Pulmonary artery endothelial cell (primary cell): ENCODE data around the gene SCYL1. TPM values are rescaled to one million over a fixed set of nuclear protein-coding genes. Genes with fewer than 3 reads are reported as not detected.
"Not testable (repeated sequence)": the region's sequence is repeated elsewhere in the genome, so short reads cannot be mapped to it uniquely, and the experiment has no call there.

Experiments
- DNase-seq: peaks from one replicate; pipeline ENCODE4 v3.0.0-alpha.2; 2011; ENCODE audit warnings: low read depth, low spot score
- total RNA-seq: library from RNA; depleted of rRNA; stranded (reverse); fragments of >200 nt; gene quantifications from 2 replicates; pipeline ENCODE4 v1.2.3, GENCODE V29; 2014

Gene SCYL1
- total RNA-seq, 1 donor from 2014 or later, result 60.9 TPM

- DNase-seq, result no peak
These were observed 19.2 kb upstream of the SCYL1 start for GRCh38 chr11:65505466-65506289.

DNA sequence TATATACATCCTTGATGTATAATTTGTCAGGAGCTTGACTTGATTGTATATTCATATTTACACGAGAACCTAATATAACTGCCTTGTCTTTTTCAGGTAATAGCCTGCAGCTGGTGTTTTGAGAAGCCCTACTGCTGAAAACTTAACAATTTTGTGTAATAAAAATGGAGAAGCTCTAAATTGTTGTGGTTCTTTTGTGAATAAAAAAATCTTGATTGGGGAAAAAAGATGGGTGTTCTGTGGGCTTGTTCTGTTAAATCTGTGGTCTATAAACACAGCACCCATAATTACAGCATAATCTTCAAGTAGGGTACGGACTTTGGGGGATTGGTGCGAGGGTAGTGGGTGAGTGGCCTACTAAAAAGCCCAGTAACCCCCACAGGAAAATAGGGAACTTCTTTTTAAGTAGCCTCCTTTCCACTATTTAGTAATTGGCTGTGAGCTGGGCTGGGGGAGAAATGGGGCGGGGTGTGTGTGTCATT, 18.6 kb upstream of the SCYL1 start:
- no peak for DNase-seq

DNA sequence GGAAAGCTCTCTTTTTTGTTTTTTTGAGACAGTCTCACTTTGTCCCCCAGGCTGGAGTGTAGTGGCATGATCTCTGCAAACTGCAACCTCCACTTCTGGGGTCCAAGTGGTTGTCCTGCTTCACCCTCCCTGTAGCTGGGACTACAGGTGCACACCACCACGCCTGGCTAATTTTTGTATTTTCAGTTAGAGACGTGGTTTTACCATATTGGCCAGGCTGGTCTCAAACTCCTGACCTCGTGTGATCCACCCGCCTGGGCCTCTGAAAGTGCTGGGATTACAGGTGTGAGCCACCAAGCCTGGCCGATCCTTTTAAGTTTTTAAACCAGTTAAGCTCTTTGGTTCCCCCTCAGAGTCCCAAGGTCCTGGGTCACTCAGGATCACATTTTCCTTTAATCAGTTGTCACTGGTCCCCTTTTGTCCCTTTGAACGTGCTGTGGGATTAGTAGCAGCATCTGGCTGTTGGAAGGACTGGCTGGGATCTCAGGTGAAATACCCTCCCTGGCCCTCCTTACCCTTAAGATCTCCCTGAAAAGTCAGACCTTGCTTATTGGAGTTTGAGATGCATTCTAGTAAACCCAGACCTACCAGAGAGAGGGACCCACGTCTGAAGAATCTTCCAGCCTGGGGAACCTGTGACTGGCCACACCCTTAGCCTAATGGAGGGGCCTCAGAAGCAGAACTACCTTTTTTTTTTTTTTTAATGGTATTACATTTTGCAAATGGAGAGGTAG, 17.9 kb upstream of the SCYL1 start:
- peak; percentile 50 for DNase-seq

GRCh38 chr11:65512311-65512710, 12.6 kb upstream of the SCYL1 start:
- not testable (repeated sequence) for DNase-seq

- DNase-seq, result no peak
These were observed 8.5 kb upstream of the SCYL1 start for GRCh38 chr11:65516135-65516968.

GRCh38 chr11:65518941-65519549, 5.8 kb upstream of the SCYL1 start:
- DNase-seq, result not testable (repeated sequence)

DNA sequence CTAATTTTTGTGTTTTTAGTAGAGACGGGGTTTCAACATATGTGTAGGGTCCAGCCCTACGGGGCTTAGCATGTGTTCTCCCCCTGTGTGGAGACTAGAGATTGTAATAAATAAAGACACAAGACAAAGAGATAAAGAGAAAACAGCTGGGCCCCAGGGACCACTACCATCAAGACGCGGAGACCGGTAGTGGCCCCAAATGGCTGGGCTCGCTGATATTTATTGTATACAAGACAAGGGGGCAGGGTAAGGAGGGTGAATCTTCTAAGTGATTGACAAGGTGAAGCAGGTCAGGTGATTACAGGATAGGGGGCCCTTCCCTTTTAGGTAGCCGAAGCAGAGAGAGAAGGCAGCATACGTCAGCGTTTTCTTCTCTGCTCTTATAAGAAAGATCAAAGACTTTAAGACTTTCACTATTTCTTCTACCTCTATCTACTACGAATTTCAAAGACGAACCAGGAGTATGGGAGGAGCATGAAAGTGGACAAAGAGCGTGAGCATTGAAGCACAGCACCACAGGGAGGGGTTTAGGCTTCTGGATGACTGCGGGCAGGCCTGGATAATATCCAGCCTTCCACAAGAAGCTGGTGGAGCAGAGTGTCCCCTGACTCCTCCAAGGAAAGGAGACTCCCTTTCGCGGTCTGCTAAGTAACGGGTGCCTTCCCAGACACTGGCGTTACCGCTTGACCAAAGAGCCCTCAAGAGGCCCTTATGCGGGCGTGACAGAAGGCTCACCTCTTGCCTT, 2.9 kb upstream of the SCYL1 start:
- not testable (repeated sequence) for DNase-seq

GRCh38 chr11:65522718-65523630, 1.9 kb upstream of the SCYL1 start:
- DNase-seq, result not testable (repeated sequence)

DNA sequence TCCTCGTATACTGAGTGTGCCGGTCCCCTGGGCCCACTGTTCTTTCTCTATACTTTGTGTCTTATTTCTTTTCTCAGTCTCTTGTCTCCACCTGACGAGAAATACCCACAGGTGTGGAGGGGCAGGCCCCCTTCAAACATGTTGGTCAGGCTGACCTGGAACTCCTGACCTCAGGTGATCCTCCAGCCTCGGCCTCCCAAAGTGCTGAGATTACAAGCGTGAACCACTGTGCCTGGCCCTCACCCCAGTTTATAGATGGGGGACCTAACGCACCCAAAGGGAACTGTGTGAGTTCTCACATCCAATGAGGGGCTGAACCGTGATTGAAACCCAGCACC, 1.3 kb upstream of the SCYL1 start:
- not testable (repeated sequence) for DNase-seq

DNA sequence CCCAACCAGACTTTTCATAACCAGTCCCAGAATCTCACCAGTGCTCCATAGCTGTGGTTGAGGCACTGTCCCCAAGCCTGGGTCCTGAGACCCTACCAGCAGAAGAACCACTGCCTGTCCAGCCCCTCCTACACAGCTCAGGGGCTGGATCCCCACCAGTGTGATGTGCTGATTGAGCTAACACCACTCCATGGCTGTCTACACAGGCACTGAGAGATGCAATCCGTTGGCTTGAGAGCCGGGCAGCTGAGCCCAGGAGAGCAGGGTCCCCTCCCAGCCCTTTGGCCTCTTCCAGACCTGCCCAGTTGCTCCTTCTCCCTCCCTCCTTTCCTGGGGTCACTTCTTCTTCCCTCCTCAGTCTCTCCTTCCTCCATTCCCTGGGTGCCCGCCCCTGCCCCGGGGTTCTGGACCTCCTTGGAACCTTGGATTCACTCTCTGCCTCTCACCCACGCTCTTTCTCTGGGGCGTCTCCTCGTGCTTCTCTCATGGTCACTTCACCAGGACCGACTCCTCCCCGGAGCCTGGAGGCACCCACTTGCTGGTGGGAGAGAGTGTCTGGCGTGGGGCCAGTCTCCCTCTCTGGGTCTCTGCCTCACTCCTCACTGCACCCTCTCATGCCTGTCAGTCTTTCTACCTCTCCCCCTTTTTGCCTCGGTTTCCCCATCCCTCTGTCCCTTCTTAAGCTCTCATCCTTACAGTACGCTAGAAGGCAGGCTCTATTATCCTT, 706 bp upstream of the SCYL1 start:
- DNase-seq, result no peak

- no peak for DNase-seq
These were observed 930 bp downstream of the SCYL1 start for GRCh38 chr11:65525546-65526480.

GRCh38 chr11:65526744-65527143, 1.9 kb downstream of the SCYL1 start:
- DNase-seq, result no peak

DNA sequence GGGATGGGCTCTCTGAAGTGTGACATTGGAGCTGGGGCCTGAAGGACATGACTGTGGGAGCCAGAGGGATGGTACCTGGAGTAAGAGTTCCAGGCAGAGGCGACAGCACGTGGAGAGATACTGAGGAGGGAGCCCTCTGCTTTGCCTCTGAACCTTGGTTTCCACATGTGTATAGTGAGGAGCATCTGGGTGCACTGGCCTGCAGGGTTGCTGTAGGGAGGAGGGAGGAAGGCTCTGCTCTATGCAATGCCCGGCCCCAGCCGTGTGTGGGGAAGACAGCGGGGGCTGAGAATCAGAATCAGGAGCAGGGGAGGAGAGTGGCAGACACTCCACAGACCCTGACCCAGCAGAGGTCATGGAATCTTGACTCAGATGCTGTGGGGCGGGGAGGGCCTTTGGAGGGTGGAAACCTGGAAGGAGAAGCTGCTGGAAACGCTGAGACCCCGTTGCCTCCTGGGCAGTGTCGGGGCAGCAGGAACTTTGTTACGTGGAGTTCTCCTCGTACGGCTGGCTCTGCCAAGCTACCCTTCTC, 4.0 kb downstream of the SCYL1 start:
- no peak for DNase-seq

- no peak for DNase-seq
These were observed 4.7 kb downstream of the SCYL1 start for GRCh38 chr11:65529475-65530156.

DNA sequence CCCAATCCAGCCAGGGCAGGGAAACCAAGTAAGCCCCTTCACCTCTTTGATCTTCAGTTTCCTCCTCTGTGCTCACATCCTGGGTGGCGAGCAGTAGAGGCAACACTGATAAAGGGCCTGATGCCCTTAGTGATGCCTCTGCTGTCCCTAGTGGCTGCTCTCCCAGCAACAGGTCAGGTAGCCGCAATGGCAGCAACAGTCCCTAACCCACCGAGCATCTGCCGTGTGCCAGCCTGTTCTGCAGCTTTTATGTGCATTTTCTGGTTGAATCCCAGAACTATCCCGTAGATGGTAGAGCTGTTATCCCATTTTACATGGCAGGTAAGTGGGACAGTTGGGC, 5.2 kb downstream of the SCYL1 start:
- DNase-seq, result no peak

DNA sequence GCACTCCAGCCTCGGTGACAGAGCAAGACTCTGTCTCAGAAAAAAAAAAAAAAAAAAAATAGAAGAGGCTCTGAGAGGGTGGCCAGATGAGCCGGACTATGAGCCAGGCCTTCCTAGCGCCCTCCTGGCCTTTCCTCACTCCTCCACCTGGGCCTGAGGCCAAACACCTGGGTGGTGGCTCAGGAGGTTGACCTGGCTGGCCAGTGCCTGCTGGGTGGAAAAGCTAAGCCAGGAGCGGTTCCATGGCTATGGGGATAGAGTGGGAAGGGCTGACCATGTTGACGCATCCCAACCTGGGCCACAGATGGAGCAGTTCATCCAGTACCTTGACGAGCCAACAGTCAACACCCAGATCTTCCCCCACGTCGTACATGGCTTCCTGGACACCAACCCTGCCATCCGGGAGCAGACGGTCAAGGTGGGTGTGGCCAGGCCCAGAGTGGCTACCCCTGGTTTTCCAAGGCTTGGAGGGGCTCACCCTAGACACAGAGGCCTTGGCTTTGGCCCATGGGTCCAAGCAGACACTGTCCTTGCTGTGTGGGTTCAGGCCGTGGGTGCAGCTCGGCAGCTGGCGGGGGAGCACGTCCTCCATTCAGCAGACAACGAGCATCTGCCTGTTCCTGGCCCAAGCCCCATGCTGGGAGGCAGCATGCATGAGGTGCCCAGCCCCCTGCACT, 7.6 kb downstream of the SCYL1 start:
- DNase-seq, result no peak
